ENCODE data around the gene TPRG1L.

TPRG1L gene

DNA sequence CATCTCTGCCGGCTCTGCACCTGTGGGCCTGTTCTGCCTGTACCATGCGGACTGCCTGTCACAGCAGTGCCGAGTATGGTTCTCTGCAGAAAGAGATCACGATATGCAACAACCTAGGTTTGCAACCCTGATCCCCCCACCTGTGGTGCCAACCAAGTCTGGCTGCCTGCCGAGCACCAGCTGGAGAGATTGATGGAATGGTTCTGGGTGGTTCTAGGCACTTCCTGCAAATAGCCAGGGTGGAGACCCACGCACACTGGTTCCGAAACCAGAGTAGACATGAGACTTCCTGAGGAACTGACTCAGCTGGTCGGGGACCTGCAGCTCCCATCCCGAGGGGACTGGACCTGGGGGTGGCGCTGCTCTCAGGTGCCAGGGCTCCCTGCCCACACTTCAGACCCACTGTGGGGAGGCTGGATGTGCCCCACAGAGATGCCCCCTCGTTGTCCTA is 5.4 kb downstream of the TPRG1L start:
- DNase-seq, result no peak

DNA sequence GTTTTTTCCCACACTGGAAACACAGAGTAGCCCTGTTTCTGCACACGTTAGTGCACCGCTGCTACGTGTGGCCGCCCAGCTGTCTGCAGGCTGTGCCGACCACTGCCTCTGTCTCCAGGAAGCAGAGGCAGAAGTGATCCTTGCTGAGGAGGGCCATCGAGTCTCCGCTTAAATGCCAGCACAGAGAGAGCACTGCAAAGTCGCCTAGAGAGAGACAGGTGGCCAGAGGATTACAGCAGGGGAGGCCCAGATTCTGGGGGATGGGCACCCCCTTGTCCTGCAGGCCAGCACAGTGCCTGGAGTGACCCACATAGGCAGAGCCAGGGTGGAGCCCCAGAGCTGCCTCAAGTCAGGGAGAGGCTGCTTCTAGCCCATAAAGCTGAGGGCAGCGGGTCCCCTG is 6.1 kb downstream of the TPRG1L start:
- DNase-seq, result no peak

DNA sequence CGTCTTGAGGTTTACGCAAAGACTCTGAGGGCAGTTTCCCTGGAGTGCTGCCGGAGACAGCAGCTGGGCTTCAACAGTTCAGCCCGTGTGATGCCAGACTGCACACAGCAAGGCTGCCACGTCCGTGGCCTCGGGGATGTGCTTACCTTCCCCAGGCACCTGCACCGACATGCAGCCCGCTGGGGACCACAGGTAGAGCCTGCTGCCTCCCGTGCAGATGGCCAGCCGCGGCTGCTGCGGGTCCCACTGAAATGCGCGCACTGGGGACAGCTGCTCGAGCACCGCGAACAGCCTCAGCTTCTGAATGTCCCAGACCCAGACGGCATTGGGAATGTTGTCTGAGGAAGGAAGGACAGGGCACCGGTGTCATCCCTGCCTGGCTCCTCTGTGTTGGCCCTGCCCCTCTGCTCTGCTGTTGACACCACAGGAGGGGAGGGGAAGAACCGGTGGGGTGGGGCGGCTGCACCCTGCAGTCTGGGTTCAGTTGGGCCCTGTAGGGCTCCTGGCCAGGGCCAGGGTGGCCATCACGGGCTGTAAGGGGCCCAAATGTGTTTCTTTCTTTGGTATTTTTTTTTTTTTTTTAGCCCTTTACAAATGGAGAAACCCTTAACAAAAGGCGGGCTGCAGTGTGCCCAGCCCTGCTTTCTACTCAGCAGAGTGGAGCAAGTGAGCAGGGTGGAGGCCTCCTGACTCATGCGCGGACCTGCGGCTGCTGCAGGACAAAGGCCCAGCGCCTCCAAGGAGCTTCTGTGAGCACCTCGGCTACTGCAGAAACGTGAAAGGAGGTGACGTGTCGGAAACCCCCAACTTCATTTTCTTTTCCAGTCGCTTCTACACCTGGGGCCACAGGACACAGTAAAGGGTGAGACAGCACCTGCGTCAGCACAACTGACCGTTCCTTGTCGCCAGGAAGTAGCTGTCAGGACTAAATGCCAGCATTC is 6.8 kb downstream of the TPRG1L start:
- no peak for DNase-seq

DNA sequence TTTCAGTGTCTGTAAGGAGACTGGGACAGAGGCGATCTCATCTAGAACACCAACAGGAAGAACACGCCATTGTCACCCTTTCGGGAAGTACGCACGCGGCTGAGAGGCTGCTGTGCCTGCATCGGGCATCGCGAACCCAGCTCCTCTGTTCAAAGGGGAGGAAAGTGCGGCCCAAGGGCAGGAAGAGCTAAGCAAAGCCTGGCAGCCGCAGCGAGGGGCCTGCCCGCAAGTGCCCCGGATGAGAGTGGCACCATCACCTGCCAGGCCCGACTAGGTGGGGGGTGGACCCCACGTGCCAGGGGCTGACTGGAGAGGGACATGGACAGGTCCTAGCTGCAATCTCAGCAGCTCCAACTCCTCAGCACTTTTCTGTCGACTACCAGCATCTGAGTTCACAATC is 7.5 kb downstream of the TPRG1L start:
- no peak for DNase-seq

DNA sequence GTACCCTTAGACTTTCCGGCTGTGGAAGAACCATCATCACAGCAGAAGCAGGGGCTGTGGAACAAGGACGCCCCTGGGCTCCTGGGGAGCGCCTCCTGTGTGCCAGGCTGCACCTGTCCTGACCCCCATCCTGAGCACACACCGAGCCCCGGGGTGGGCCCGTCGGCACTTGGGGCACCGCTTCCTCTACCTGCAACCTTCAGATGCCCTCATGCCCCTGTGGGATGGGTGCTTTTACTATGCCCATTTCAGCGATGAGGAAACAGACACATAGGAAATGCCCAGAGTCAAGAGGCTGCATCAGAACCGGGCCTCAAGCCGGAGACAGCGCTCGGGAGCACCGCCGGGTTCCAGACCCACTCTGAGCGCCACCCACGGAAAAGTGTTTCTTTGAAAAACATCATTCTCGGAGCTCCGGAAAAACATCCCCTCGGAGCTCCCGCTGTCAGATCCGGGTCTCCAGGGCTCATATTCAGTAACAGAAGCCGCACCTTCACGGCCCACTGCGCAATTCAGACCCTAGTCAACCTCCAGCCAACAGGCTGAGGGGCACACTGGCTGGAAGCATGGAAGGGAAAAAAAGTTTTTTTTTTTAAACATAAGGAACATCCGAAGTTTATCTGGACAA is 8.0 kb downstream of the TPRG1L start:
- no peak for DNase-seq

DNA sequence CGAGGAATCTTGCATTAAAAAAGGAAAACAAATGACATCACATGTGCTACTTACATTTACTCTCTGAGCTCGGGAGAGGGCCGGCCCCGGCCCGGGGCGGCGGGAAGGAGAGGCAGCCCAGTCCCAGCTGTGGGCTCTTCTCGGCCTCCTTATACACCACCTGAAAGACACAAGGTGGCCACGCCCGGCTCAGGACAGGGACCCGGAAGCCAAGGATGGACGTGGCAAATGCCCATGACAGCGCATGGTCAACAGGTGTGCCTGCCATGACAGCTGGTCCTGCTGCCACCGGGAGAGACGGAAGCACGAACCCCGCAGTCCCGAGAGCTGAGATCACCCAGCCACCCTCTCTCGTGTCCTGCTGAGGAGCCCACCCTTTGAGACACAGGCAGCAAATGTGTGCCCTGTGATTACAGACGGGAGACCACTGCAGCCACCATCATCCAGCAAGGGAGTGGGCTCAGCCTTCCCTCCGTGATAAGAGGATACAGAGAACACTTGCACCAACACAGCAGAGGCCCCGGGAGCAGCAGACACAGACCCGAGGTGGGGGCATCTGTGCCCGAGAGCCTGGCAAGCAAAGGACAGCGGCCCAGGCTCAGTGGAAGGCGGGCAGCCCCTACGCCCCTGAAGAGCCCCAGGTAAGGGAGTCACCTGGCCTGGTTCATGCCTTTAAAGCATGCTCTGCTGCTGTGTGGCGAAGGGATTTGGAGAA is 8.7 kb downstream of the TPRG1L start:
- no peak for DNase-seq

DNA sequence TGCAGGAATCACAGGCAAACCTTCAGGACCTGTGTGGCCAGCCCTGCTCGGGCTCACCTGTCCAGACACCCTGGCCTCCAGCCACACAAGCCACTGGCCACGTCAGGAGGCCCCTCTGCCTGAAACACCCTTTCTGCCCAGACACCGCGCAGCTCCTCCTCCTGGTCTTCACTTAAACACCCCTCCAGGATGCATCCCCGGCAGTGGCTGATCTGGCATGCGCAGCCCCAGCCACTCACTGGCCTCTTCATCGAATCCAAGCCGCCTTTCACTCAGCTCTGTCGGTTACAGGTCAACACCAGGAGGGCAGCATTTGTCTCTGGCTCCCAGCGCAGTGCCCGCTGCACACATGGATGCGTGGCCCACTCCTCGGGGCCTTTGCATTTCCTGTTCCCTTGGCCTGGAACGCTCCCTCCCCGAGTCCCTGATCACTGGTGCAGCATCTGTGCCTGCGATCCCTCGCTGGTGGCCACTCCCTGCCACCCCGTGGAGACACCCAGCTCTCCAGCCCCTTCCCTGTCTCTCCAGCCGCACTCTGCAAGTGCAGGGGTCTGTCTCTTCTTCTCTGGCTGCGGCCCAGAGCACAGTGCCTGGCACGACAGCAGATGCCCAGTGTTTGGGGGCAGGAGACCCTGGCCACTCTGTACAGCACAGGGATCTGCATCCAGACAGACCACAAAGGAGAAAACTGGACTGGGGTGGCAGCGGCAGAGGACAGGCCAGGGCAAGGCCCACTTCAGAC is 9.4 kb downstream of the TPRG1L start:
- no peak for DNase-seq

DNA sequence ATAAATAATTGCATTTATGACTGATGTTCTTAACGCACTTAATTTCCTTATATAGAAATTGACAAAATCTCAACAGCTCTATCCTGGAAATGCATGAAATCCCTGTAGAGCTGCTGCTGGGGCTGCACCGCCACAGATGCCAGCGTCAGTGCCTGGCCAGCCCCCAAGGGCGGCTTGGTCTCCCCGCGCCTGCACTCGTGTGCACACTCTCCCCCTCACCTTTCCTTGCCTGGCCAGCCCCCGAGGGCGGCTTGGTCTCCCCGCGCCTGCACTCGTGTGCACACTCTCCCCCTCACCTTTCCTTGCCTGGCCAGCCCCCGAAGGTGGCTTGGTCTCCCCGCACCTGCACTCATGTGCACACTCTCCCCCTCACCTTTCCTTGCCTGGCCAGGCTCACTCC is 11.3 kb downstream of the TPRG1L start:
- no peak for DNase-seq

DNA sequence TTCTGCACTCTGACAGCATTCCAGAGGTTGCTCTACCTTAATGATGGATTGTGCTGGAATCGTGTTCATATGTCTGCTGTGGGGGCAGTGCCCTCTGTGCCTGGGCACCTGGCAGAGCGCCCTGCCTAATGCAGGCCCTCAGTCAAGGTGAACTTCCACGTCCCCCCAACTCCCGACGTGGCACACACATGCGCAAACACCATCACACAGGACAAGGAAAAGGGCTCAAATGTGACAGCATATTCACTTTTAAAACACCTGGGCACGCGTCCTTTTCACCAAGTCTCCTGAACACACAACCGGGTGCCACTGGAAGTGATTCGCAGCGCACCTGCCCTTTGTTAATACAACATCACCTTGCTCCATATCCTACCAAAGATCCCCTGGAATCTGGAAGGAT is 11.7 kb downstream of the TPRG1L start:
- no peak for DNase-seq

DNA sequence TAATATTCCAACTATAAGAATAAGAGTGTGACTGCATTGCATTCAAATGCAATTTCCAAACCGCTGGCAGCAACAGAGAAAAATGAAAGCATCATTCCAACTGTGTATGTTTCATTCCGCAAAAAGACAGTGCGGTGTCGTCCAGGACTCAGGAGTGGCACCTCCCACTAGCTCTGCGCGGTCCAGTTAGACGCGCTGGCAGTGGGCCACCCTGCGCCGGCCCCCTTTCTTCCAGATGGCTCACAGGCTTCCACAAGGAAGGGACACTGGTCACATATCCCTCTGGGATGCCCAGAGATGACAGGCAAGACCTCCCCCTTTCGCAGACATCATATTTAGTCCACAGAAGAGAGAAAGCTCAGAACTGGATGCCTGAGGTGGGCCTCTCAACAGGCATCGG is 13.2 kb downstream of the TPRG1L start:
- no peak for DNase-seq

DNA sequence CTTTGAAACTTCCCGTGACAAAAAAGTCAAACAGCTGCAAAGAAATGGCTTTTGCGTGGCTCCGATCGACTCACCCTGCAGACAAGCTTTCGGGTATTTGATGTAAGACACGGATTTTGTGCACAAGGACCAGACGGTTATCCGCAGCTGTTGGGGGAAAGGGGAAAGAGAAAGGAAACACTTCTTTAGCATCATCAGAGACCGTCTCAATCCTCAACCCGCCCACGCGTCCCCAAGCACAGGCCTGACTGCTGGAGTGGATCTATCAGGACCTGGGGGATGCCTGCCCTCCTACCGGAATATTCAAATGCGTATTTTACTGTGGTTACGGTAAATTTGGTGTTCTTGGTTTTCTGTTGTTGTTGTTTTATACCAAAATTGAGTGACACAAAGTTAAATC is 13.9 kb downstream of the TPRG1L start:
- DNase-seq, result no peak

DNA sequence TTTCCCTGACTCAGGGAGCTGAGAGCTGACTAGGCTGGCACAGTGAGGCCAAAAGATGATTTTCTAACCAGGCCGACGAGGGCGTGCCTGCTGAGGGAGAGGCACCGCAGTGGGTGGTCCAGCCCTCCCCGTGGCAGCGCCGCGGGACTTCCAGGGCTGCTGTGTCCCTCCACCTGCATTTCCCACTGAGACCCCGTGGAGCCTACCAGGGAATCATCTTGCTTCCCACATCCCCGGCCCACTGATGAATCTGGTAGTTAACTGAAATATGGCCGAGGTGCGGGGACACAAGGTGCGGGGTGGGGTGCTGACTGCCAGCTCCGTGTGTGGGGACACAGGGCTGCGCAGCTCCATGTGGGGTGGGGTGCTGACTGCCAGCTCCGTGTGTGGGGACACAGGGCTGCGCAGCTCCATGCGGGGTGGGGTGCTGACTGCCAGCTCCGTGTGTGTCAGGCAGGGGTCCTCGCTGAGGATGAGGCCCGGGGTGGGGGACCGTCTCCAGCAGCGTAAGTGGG is 14.6 kb downstream of the TPRG1L start:
- DNase-seq, result no peak

DNA sequence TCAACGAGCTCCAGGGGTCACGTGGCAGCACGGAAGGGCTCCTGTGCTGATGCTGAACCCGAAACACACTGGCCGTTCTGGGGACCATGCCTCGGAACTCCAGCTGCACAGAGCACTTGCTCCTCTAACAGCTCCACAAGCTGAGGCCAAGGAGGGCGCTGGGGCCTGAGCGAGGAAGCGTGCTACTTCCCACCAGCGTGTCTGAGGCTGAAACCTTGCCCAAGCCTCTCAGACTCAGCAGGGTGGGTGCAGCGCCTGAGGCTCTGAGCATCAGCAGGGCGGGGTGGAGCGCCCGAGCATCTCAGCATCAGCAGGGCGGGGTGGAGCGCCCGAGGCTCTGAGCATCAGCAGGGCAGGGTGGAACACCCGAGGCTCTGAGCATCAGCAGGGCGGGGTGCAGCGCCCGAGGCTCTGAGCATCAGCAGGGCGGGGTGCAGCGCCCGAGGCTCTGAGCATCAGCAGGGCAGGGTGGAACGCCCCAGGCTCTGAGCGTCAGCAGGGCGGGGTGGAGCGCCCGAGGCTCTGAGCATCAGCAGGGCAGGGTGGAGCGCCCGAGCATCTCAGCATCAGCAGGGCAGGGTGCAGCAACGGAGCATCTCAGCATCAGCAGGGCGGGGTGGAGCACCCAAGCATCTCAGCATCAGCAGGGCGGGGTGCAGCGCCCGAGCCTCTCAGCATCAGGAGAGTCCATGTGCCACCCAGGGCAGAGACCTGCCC is 15.5 kb downstream of the TPRG1L start:
- DNase-seq, result no peak

DNA sequence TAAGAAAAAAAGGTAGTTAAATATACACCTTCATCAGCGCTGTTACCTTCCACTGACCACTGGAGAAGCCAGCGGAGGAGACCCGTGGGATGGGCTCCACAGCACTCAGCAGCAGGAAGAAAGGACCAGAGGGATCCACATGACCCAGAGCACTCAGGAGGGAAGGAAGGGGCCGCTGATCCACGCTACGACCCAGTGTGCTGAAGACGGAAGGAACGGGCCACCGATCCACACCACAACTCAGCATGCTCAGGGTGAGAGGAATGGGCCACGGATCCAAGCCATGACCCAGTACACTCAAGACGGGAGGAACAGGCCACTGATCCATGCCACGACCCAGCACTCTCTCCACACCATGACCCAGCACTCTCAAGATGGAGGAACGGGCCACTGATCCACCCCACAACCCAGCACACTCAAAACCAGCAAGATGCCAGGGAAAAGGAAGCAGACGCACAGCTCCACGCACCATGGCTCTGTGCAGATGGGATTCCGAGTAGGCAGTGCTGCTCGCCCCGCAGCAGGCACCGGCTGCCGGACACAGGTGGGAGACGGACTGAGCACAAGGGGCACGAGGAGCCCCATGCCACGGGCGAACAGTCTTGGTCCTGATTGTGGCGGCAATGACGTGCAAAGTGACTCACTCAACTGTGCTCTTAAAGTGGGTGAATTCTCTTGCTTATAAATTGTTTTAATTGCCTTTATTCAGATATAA is 16.4 kb downstream of the TPRG1L start:
- DNase-seq, result no peak

DNA sequence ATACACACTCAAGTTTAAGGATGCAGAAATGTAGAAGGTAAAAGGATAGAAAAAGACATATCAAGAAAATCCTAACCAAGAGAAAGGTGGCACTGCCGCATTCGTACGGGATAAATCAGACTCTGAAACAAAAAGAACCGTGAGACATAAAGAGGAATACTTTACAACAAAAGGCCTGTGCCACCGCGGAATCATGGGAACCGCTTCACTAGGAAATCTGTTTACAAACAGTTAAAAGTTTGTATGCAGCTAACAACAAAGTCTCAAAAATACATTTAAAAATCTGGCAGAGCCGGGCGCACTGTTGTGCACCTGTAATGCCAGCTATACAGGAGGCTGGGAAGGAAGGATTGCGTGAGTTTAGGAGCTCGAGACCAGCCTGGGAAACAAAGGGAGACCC is 17.0 kb downstream of the TPRG1L start:
- DNase-seq, result no peak

DNA sequence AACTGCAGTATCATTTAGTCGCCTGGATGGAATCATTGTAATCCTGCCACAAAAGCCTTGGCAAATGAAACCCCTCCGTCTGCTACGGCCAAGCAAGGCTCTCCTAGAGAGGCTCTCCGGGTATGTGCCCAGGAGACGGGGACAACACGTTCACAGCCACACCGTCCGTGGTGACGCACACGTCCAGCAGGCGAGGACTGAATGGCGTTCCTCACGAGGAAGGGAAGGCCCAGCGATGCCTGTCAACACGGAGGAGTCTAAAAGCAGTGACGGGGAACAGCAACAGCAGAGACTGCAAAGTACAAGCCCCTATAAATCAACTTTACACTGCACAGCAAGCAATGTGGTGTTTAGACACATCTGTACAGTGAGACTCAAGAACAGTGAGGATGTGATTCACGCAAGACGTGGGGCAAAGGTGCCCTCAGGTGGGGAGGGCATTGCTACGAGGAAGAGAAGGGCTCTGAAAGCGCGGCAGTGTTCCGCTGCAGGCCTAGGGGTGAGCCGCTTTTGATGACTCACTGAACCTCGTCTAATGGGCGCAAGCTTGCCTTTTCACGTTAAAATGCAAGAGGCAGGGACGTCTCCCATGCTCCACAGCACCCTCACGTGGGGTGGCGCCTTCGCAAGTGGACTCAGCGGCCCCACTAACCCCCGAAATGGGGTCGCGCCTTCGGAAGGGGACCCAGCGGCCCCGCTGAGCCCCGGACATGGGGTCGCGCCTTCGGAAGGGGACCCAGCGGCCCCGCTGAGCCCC is 18.3 kb downstream of the TPRG1L start:
- DNase-seq, result no peak

DNA sequence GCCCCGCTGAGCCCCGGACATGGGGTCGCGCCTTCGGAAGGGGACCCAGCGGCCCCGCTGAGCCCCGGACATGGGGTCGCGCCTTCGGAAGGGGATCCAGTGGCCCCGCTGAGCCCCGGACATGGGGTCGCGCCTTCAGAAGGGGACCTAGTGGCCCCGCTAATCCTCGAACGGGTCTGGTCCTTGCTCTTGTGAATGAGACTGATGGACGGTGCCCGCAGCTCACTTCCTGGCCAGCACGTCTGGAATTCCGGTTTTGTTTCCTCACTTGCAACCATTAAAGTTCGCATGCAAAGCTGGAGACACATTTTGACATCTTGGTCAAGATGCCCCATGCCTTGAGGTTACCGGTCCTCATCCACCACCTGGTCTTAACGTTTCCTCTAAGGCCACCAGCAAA is 19.5 kb downstream of the TPRG1L start:
- DNase-seq, result no peak

DNA sequence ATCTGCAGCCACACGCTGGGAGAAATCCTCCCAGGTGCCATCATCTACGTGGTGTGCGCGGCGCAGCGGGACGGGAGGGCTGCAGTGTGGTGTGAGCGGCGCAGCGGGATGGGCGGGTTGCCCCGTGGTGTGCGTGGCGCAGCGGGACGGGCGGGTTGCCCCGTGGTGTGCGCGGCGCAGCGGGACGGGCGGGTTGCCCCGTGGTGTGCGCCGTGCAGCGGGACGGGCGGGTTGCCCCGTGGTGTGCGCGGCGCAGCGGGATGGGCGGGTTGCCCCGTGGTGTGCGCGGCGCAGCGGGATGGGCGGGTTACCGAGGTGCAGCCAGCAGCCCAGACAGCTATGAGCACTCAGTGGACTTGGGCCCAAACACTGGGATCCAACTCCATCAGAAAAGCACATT is 20.4 kb downstream of the TPRG1L start:
- DNase-seq, result no peak

DNA sequence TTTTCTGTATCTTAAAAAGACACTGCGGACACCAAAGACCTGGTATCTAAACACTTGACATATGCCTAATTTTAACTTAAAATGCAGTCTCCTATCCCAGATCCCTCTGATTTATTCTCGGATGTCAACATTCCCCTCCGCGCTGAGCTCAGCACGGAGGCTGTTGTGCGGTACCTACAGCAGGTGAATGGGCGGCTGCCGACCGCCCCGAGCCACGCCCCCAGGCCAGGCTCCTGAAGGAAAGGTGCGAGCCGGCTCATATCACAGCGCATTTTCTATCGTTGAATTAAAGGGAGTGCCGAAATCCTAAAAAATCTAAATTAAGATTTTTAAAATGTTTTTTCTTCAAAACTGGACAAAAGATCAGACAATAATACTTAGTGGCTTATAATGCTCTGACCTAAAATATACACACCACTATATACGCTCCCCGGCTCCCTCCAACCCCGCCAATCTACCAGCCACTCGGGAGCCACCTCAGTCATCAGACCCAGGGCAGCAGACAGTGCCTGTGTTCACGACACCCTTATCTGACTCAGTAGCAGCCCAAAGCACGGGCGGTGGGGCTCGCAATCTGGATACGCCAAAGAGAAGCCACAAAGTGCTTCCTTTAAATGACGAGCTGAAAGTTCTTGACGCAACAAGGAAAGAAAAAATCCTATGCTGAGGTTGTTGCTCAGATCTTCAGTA is 21.0 kb downstream of the TPRG1L start:
- no peak for DNase-seq

DNA sequence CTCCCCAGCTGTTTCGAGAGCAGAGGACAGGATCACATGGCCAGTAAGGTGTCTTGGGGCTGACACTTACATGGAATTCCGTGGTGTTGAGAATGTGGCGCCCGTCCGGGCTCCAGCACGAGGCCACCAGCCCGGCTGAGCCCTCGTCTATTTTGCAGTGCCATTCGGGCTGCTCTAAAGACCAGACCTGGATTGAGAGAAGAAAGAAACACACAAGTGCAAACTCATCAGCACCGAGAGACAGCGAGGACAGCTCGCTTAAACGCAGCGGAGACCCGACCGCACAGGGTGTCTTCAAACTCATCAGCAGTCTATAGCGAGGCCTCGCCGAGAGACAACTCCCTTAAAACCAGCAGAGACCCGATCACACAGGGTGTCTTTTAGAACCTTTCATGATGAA is 21.8 kb downstream of the TPRG1L start:
- no peak for DNase-seq
